Measurements from ENCODE around the gene MPRIP.
"Not testable (repeated sequence)": the region's sequence is repeated elsewhere in the genome, so short reads cannot be mapped to it uniquely, and the experiment has no call there.

MPRIP gene

GRCh38 chr17:17172001-17172939 lies 130.0 kb downstream of the MPRIP start:
- DNase-seq: no peak

GRCh38 chr17:17172990-17173389 lies 130.7 kb downstream of the MPRIP start:
- DNase-seq: no peak

- DNase-seq: no peak
These were observed 131.7 kb downstream of the MPRIP start for GRCh38 chr17:17173921-17174320.

GRCh38 chr17:17175340-17175739 lies 133.1 kb downstream of the MPRIP start:
- no peak for DNase-seq

- DNase-seq: no peak
These were observed 133.7 kb downstream of the MPRIP start for GRCh38 chr17:17175917-17176316.

GRCh38 chr17:17176341-17176740 lies 134.1 kb downstream of the MPRIP start:
- DNase-seq: no peak

- no peak for DNase-seq
These were observed 134.9 kb downstream of the MPRIP start for GRCh38 chr17:17177176-17177575.

GRCh38 chr17:17179371-17179827 lies 137.1 kb downstream of the MPRIP start:
- DNase-seq: no peak

GRCh38 chr17:17180141-17180603 lies 137.9 kb downstream of the MPRIP start:
- no peak for DNase-seq

GRCh38 chr17:17180741-17181525 lies 138.7 kb downstream of the MPRIP start:
- no peak for DNase-seq

- DNase-seq: no peak
These were observed 139.7 kb downstream of the MPRIP start for GRCh38 chr17:17181666-17182597.

GRCh38 chr17:17182598-17183136 lies 140.4 kb downstream of the MPRIP start:
- DNase-seq: no peak

GRCh38 chr17:17183744-17184143 lies 141.5 kb downstream of the MPRIP start:
- no peak for DNase-seq

- DNase-seq: not testable (repeated sequence)
These were observed 142.9 kb downstream of the MPRIP start for GRCh38 chr17:17184985-17185757.

- no peak for DNase-seq
These were observed 143.8 kb downstream of the MPRIP start for GRCh38 chr17:17186051-17186450.

- no peak for DNase-seq
These were observed 144.6 kb downstream of the MPRIP start for GRCh38 chr17:17186551-17187505.

GRCh38 chr17:17188586-17188985 lies 146.3 kb downstream of the MPRIP start:
- no peak for DNase-seq

GRCh38 chr17:17189559-17189958 lies 147.3 kb downstream of the MPRIP start:
- DNase-seq: no peak

GRCh38 chr17:17190188-17190587 lies 147.9 kb downstream of the MPRIP start:
- no peak for DNase-seq

- DNase-seq: no peak
These were observed 149.1 kb downstream of the MPRIP start for GRCh38 chr17:17191346-17191792.
